ENCODE data around the gene RRAD.

DNA sequence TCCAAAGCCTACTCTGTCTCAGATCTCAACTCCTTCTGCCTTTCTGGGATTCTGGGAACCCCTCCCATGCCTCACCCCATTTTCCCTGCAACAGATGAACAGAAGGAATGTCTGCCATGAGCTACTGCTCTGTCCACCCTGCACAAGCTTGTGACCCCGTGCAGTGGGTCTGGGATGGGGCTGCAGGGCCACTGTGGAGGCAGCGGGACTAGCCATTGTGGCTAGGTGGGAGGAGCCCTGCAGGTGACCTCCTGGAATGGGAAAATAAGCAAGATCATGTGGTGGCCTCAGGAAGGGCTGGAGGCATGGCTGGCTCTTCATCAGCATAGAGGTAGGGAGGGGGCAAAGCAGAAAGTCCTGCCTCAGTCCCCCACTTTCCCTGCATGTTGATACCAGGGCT is 31.3 kb downstream of the RRAD start:
- TF ChIP-seq, protein P1, sequence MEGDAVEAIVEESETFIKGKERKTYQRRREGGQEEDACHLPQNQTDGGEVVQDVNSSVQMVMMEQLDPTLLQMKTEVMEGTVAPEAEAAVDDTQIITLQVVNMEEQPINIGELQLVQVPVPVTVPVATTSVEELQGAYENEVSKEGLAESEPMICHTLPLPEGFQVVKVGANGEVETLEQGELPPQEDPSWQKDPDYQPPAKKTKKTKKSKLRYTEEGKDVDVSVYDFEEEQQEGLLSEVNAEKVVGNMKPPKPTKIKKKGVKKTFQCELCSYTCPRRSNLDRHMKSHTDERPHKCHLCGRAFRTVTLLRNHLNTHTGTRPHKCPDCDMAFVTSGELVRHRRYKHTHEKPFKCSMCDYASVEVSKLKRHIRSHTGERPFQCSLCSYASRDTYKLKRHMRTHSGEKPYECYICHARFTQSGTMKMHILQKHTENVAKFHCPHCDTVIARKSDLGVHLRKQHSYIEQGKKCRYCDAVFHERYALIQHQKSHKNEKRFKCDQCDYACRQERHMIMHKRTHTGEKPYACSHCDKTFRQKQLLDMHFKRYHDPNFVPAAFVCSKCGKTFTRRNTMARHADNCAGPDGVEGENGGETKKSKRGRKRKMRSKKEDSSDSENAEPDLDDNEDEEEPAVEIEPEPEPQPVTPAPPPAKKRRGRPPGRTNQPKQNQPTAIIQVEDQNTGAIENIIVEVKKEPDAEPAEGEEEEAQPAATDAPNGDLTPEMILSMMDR (IDR thresholded peaks at IDR 0.05; ENCODE audit: low read depth, low read length, poor library complexity, severe bottlenecking) = no peak
- TF ChIP-seq EZH2phosphoT487 (IDR thresholded peaks at IDR 0.05; ENCODE audit: borderline replicate concordance, low read length) = no peak

Data from DOHH2 (cell line).